ENCODE results near the gene PCDHGB2.
"Not testable (repeated sequence)": the region's sequence is repeated elsewhere in the genome, so short reads cannot be mapped to it uniquely, and the experiment has no call there.

PCDHGB2 gene

DNA sequence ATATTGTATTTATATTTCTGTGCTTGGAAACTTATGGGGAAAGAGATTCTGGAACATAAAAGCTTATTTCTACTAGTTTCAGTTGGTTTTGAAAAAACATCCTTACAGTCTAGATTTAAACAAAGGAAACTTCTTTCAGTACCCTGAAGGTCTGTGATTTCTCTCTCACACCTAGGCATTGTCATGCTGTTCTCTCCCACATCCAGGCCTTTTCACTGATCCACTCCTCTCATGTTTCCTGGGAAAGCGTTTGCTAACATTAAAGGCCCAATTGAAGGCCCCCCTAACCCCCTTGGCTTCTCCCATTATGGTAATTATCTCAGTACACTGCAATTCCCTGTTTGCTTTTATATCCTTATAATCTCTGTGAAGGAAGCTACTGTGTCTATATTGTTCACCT lies 17.0 kb upstream of the PCDHGB2 start:
- Mint-ChIP-seq H3K36me3 (ENCODE audit: low read depth) (peaks cover 32% of the 10 kb centered on the region), H3K9me3 (peaks cover 40% of the 10 kb centered on the region), H3K27ac (no peak overlapping the region), H3K4me1 (ENCODE audit: low read depth) (no peaks in the 10 kb centered on the region), H3K4me3 (no peak overlapping the region), H3K27me3 (peaks cover 83% of the 10 kb centered on the region)

DNA sequence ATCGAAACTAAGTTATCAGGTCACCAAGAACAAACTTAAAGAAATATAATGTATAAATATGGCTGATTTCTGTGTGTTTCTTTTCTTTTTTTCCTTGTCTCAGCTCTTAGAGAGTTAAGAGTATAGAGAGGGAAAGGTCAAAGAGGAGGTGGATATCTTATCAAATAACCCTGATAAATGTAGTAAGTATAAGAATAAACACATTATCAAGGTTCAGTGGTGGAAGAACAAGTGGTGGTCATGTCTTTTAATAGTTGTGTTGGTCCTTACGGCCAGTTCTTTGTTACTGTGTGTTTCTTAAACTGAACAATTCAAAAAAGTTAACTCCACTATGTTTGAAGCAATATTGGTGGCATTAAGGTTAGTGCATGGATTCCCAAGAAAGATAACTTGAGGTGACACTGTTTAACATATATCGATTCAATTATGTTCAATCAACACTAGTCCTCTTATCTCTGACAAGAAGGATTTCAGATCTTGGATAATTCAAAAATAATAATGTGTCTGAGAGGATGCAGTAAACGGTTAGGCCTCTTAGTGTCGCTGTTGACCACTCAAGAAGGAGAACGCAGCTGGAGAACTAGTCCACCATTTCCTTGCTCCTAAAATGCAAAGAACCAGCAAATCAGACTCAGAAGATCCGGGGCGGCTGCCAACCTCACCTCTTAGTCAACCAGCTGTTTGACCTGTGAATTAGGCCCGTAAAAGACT lies 16.4 kb upstream of the PCDHGB2 start, which contains the start of gene PCDHGA3:
TSS of gene PCDHGA3 (plus strand) at position 588 of the 711 bp plus-strand sequence. CDS start 205 bp downstream, outside the sequence.
- no peaks in the 10 kb centered on the region for H3K4me1 Mint-ChIP-seq (ENCODE audit: low read depth)
- peak within 1 kb of the TSS; percentile 39 for H3K4me3 Mint-ChIP-seq
- H3K27ac Mint-ChIP-seq = no peak within 1 kb of the TSS
- peaks cover 34% of the 10 kb centered on the region for H3K9me3 Mint-ChIP-seq
- H3K36me3 Mint-ChIP-seq (ENCODE audit: low read depth) = peaks cover 26% of the 10 kb centered on the region
- peaks cover 81% of the 10 kb centered on the region for H3K27me3 Mint-ChIP-seq

DNA sequence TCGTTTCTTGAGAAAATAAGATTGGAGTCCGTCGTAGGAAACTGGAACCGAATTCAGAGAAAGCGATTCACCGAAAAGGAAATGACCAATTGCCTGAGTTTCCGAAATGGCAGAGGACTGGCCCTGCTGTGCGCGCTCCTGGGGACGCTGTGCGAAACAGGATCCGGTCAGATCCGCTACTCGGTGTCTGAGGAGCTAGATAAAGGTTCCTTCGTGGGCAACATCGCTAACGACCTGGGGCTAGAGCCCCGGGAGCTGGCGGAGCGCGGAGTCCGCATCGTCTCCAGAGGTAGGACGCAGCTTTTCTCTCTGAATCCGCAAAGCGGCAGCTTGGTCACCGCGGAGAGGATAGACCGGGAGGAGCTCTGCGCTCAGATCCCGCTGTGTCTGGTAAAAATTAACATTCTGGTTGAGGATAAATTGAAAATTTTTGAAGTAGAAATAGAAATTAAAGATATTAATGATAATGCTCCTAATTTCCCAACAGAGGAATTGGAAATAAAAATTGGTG lies 15.8 kb upstream of the PCDHGB2 start:
- peaks cover 38% of the 10 kb centered on the region for H3K9me3 Mint-ChIP-seq
- H3K36me3 Mint-ChIP-seq (ENCODE audit: low read depth) = peaks cover 22% of the 10 kb centered on the region
- peaks cover 81% of the 10 kb centered on the region for H3K27me3 Mint-ChIP-seq
- H3K27ac Mint-ChIP-seq = no peak overlapping the region
- H3K4me3 Mint-ChIP-seq = peak overlapping the region; percentile 39
- H3K4me1 Mint-ChIP-seq (ENCODE audit: low read depth) = no peaks in the 10 kb centered on the region

DNA sequence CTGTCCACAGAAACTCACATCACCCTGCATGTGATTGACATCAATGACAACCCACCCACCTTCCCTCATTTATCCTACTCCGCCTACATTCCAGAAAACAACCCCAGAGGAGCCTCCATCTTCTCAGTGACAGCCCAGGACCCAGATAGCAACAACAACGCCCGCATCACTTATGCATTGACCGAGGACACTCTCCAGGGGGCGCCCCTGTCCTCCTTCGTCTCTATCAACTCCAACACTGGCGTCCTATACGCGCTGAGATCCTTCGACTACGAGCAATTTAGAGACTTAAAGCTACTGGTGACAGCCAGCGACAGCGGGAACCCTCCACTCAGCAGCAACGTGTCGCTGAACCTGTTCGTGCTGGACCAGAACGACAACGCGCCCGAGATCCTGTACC lies 14.5 kb upstream of the PCDHGB2 start:
- peaks cover 20% of the 10 kb centered on the region for H3K36me3 Mint-ChIP-seq (ENCODE audit: low read depth)
- no peak overlapping the region for H3K27ac Mint-ChIP-seq
- H3K9me3 Mint-ChIP-seq = peaks cover 35% of the 10 kb centered on the region
- peaks cover 81% of the 10 kb centered on the region for H3K27me3 Mint-ChIP-seq
- no peak overlapping the region for H3K4me3 Mint-ChIP-seq
- no peaks in the 10 kb centered on the region for H3K4me1 Mint-ChIP-seq (ENCODE audit: low read depth)

DNA sequence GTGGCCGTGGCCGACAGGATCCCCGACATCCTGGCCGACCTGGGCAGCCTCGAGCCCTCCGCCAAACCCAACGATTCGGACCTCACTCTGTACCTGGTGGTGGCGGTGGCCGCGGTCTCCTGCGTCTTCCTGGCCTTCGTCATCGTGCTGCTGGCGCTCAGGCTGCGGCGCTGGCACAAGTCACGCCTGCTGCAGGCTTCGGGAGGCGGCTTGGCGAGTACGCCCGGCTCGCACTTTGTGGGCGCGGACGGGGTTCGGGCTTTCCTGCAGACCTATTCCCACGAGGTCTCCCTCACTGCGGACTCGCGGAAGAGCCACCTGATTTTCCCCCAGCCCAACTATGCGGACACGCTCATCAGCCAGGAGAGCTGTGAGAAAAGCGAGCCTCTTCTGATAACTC lies 13.8 kb upstream of the PCDHGB2 start:
- not testable (repeated sequence) for H3K4me3 Mint-ChIP-seq; H3K27ac Mint-ChIP-seq; H3K4me1 Mint-ChIP-seq (ENCODE audit: low read depth)
- H3K9me3 Mint-ChIP-seq = peaks cover 38% of the 10 kb centered on the region
- H3K36me3 Mint-ChIP-seq (ENCODE audit: low read depth) = peaks cover 21% of the 10 kb centered on the region
- H3K27me3 Mint-ChIP-seq = peaks cover 84% of the 10 kb centered on the region

DNA sequence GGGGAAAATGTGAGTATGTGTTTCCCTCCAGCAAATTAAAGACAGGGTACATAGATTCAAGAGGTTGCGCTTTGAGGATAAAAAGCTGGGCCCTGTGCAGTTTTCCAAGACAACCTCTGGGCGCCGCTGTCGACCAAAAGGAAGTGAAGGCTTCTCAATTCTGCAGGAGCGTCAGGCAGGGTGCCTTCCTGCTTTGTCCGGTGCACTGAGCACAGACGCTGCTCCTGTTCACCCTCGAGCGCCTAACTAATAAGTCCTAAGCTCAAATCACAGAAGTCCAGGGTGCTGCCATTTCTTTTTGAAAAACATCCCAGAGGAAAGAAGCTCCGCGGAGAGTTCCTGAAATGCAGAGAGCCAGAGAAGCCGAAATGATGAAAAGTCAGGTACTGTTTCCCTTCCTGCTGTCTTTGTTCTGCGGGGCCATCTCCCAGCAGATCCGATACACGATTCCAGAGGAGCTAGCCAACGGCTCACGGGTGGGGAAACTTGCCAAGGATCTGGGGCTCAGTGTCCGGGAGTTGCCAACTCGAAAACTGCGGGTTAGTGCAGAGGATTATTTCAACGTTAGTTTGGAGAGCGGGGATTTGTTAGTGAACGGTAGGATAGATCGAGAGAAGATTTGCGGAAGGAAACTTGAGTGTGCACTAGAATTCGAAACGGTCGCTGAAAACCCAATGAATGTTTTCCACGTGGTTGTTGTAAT lies 9.7 kb upstream of the PCDHGB2 start, which contains the start of gene PCDHGB1:
TSS of gene PCDHGB1 (plus strand) at position 183 of the 703 bp plus-strand sequence. CDS start at position 345, 162 bp downstream.
- no peak within 1 kb of the TSS for H3K27ac Mint-ChIP-seq
- peaks cover 77% of the 10 kb centered on the region for H3K27me3 Mint-ChIP-seq
- H3K4me1 Mint-ChIP-seq (ENCODE audit: low read depth) = no peaks in the 10 kb centered on the region
- H3K4me3 Mint-ChIP-seq = no peak within 1 kb of the TSS
- peaks cover 29% of the 10 kb centered on the region for H3K9me3 Mint-ChIP-seq
- peaks cover 23% of the 10 kb centered on the region for H3K36me3 Mint-ChIP-seq (ENCODE audit: low read depth)

DNA sequence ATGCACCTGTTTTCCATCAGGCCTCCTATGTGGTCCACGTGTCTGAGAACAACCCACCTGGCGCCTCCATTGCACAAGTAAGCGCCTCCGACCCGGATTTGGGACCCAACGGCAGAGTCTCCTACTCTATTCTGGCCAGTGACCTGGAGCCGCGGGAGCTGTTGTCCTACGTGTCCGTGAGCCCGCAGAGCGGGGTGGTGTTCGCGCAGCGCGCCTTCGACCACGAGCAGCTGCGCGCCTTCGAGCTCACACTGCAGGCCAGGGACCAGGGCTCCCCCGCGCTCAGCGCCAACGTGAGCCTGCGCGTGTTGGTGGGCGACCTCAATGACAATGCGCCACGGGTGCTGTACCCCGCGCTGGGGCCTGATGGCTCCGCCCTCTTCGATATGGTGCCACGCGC lies 8.2 kb upstream of the PCDHGB2 start:
- H3K4me1 Mint-ChIP-seq (ENCODE audit: low read depth) = no peaks in the 10 kb centered on the region
- peaks cover 20% of the 10 kb centered on the region for H3K36me3 Mint-ChIP-seq (ENCODE audit: low read depth)
- no peak overlapping the region for H3K4me3 Mint-ChIP-seq
- H3K9me3 Mint-ChIP-seq = peaks cover 30% of the 10 kb centered on the region
- peaks cover 80% of the 10 kb centered on the region for H3K27me3 Mint-ChIP-seq
- H3K27ac Mint-ChIP-seq = no peak overlapping the region

DNA sequence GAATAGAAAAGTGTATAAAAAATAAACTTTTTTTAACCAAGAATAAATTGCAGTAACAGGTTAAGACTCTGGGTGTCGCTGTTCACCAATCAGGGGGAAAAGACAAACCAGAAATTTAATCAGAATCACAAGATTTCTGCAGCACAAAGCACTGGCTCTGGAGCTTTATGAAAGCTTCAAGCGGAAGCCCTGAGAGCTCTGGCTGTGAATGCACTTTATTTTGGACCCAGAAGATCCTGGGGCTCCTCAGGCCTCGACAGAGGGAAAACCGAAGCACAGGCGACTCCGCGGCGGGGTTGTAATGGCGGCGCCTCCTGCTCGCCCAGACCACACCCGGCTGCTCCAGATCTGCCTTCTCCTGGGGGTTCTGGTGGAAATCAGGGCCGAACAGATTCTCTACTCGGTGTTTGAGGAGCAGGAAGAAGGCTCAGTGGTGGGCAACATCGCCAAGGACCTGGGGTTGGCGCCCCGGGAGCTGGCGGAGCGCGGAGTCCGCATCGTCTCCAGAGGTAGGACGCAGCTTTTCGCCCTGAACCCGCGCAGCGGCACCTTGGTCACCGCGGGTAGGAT lies 4.8 kb upstream of the PCDHGB2 start, which contains the start of gene PCDHGA4:
TSS of gene PCDHGA4 (plus strand) at position 122 of the 570 bp plus-strand sequence. CDS start at position 209, 87 bp downstream.
- H3K4me3 Mint-ChIP-seq = no peak within 1 kb of the TSS
- peaks cover 26% of the 10 kb centered on the region for H3K9me3 Mint-ChIP-seq
- H3K4me1 Mint-ChIP-seq (ENCODE audit: low read depth) = no peaks in the 10 kb centered on the region
- no peak within 1 kb of the TSS for H3K27ac Mint-ChIP-seq
- peaks cover 77% of the 10 kb centered on the region for H3K27me3 Mint-ChIP-seq
- peaks cover 25% of the 10 kb centered on the region for H3K36me3 Mint-ChIP-seq (ENCODE audit: low read depth)

DNA sequence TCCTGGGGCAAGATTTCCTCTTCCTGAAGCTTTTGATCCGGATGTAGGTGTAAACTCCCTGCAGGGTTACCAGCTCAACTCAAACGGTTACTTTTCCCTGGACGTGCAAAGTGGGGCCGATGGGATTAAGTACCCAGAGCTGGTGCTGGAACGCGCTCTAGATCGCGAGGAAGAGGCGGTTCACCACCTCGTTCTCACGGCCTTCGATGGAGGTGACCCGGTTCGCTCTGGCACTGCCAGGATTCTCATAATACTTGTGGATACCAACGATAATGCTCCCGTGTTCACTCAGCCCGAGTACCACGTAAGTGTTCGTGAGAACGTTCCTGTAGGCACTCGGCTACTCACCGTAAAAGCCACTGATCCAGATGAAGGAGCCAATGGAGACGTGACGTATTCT lies 4.2 kb upstream of the PCDHGB2 start:
- H3K27ac Mint-ChIP-seq = no peak overlapping the region
- peaks cover 24% of the 10 kb centered on the region for H3K36me3 Mint-ChIP-seq (ENCODE audit: low read depth)
- H3K27me3 Mint-ChIP-seq = peaks cover 77% of the 10 kb centered on the region
- H3K4me3 Mint-ChIP-seq = no peak overlapping the region
- H3K9me3 Mint-ChIP-seq = peaks cover 28% of the 10 kb centered on the region
- H3K4me1 Mint-ChIP-seq (ENCODE audit: low read depth) = no peaks in the 10 kb centered on the region

DNA sequence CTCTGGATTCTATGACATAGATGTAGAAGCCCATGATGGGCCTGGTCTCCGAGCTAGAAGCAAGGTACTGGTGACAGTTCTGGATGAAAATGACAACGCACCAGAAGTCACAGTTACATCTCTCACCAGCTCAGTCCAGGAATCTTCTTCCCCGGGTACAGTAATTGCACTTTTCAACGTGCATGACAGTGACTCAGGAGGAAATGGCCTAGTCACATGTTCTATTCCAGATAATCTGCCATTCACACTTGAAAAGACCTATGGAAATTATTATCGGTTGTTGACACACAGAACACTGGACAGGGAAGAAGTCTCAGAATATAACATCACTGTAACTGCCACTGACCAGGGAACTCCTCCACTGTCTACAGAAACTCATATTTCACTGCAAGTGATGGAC lies 3.7 kb upstream of the PCDHGB2 start:
- H3K36me3 Mint-ChIP-seq (ENCODE audit: low read depth) = peaks cover 29% of the 10 kb centered on the region
- H3K27me3 Mint-ChIP-seq = peaks cover 77% of the 10 kb centered on the region
- no peaks in the 10 kb centered on the region for H3K4me1 Mint-ChIP-seq (ENCODE audit: low read depth)
- H3K27ac Mint-ChIP-seq = no peak overlapping the region
- H3K9me3 Mint-ChIP-seq = peaks cover 30% of the 10 kb centered on the region
- H3K4me3 Mint-ChIP-seq = no peak overlapping the region

DNA sequence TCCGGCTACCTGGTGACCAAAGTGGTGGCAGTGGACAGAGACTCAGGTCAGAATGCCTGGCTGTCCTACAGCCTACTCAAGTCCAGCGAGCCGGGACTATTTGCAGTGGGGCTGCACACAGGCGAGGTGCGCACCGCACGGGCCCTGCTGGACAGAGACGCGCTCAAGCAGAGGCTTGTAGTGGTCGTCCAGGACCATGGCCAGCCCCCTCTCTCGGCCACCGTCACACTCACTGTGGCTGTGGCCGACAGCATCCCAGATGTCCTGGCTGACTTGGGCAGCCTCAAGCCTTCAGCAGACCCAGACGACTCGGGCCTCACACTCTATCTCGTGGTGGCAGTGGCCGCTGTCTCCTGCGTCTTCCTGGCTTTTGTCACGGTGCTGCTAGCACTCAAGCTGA lies 2.8 kb upstream of the PCDHGB2 start:
- Mint-ChIP-seq H3K4me3 (no peak overlapping the region), H3K9me3 (peaks cover 33% of the 10 kb centered on the region), H3K27me3 (peaks cover 79% of the 10 kb centered on the region), H3K27ac (no peak overlapping the region), H3K36me3 (ENCODE audit: low read depth) (peaks cover 33% of the 10 kb centered on the region), H3K4me1 (ENCODE audit: low read depth) (no peaks in the 10 kb centered on the region)

DNA sequence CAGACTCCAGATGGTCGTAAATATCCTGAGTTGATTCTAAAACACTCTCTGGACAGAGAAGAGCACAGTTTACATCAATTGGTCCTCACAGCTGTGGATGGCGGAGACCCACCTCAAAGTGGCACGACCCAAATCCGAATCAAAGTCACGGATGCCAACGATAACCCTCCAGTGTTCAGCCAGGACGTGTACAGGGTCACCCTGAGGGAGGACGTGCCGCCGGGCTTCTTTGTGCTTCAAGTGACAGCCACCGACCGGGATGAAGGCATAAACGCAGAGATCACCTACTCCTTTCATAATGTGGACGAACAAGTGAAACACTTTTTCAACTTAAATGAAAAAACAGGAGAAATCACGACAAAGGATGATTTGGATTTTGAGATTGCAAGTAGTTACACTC lies 891 bp downstream of the PCDHGB2 start:
- Mint-ChIP-seq H3K27ac (peak overlapping the region; percentile 61), H3K4me3 (no peak overlapping the region), H3K27me3 (peaks cover 86% of the 10 kb centered on the region), H3K36me3 (ENCODE audit: low read depth) (peaks cover 41% of the 10 kb centered on the region), H3K4me1 (ENCODE audit: low read depth) (no peaks in the 10 kb centered on the region), H3K9me3 (peaks cover 51% of the 10 kb centered on the region)

DNA sequence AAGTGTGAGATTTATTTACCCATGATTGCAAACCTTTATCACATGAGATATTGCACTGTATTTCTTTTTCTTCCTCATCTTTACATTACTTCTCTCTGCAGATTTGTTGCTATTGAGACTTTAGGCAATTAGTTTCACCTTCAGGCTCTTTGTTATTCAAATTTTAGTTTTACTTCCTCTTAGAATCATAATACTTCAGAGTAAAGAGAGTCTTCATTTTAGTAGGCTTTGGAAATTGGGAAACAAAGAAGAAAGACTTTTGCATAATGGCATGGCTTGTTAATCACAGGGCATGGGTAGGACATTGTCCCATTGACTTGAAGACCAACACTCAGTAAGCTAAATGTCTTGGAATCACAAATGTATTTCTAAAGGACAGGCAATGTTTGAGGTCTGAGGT lies 2.9 kb downstream of the PCDHGB2 start:
- Mint-ChIP-seq H3K9me3 (peaks cover 46% of the 10 kb centered on the region), H3K4me3 (no peak overlapping the region), H3K27ac (no peak overlapping the region), H3K4me1 (ENCODE audit: low read depth) (no peaks in the 10 kb centered on the region), H3K27me3 (peaks cover 86% of the 10 kb centered on the region), H3K36me3 (ENCODE audit: low read depth) (peaks cover 37% of the 10 kb centered on the region)

DNA sequence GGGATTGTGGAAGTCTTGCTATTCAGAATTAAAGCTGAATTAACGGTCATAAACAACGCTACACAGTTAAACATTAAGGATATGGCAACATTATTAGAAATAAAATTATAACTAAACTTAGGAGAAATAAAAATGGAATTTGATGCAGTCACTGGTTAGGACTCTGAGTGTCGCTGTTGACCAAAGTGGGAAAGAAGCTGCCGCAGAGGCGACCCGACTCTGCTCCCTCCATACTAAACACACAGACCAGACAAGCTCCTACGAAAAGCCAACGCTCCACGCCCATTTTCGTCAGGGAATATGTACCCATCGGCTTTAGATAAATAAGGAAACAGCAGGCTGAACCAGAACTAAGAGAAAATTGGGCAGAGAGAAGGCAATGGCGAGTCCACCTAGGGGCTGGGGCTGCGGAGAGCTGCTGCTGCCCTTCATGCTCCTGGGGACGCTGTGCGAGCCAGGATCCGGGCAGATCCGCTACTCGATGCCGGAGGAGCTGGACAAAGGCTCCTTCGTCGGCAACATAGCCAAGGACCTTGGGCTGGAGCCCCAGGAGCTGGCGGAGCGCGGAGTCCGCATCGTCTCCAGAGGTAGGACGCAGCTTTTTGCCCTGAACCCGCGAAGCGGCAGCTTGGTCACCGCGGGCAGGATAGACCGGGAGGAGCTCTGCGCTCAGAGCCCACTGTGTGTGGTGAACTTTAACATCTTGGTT lies 4.3 kb downstream of the PCDHGB2 start, which contains the start of gene PCDHGA5:
TSS of gene PCDHGA5 (plus strand) at position 211 of the 709 bp plus-strand sequence. CDS start at position 380, 169 bp downstream.
- H3K9me3 Mint-ChIP-seq = peaks cover 41% of the 10 kb centered on the region
- no peak within 1 kb of the TSS for H3K27ac Mint-ChIP-seq
- H3K36me3 Mint-ChIP-seq (ENCODE audit: low read depth) = peaks cover 37% of the 10 kb centered on the region
- H3K27me3 Mint-ChIP-seq = peaks cover 88% of the 10 kb centered on the region
- H3K4me3 Mint-ChIP-seq = no peak within 1 kb of the TSS
- no peaks in the 10 kb centered on the region for H3K4me1 Mint-ChIP-seq (ENCODE audit: low read depth)
